ENCODE data around the gene CCDC141.
A peak's percentile ranks its signal among the peaks of the same experiment; 100 is the strongest.

The CCDC141 gene

DNA sequence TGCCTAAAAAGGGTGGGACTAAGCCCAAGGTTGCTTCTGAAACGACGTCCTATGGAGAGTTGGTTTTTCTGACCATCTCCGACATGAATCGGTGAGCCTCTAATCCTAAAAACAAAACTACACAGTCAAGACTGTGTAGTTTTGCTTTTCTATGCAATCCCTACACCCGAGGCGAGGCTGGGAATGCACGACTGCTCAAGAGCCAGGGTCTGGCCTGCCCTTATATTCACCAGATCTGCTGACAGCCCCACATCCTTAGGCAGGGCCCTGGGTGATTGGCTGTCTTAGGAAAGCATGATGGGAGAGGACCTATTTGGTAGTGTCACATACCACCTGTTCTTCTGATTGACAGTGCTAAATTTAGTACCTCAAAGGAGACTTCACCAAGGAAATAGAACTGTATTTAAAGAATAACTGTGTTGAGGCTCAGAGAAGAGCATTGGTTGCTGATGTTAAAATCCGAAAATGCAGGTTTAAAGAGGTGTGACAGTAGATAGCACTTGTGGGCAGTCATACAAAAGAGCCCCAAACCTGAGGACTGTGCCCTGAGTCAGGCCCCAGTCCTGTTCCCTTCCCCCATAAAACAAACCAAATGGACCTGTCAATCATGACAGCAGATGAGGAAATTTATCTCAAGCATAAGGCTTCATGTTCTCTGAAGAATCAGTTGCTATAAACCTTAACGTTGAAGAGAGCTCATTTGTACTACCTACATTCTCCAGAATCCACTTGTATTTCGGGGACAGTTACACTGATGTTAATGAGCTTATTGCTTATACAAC is 242.5 kb downstream of the CCDC141 start, which contains the start of gene TTN:
TSS of gene TTN (minus strand) at position 197 of the 782 bp plus-strand sequence. CDS start 2,781 bp downstream, outside the sequence.
- no peak for TF ChIP-seq CSDC2 (CRISPR knock-in tag; IDR thresholded peaks at IDR 0.05)
- no peak for TF ChIP-seq PPARA (CRISPR knock-in tag; IDR thresholded peaks at IDR 0.05; ENCODE audit: borderline replicate concordance)
- no peak for TF ChIP-seq ISL1 (CRISPR knock-in tag; IDR thresholded peaks at IDR 0.05)
- no peak for TF ChIP-seq TCF4 (CRISPR knock-in tag; IDR thresholded peaks at IDR 0.05; ENCODE audit: borderline replicate concordance)
- TF ChIP-seq BACH2 (CRISPR knock-in tag; IDR thresholded peaks at IDR 0.05; ENCODE audit: borderline replicate concordance): no peak
- TF ChIP-seq ZNF8 (CRISPR knock-in tag; IDR thresholded peaks at IDR 0.05): no peak
- TF ChIP-seq, protein P1, sequence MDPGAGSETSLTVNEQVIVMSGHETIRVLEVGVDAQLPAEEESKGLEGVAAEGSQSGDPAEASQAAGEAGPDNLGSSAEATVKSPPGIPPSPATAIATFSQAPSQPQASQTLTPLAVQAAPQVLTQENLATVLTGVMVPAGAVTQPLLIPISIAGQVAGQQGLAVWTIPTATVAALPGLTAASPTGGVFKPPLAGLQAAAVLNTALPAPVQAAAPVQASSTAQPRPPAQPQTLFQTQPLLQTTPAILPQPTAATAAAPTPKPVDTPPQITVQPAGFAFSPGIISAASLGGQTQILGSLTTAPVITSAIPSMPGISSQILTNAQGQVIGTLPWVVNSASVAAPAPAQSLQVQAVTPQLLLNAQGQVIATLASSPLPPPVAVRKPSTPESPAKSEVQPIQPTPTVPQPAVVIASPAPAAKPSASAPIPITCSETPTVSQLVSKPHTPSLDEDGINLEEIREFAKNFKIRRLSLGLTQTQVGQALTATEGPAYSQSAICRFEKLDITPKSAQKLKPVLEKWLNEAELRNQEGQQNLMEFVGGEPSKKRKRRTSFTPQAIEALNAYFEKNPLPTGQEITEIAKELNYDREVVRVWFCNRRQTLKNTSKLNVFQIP (CRISPR knock-in tag; IDR thresholded peaks at IDR 0.05; ENCODE audit: borderline replicate concordance, low read depth): no peak
- TF ChIP-seq ZNF565 (CRISPR knock-in tag; conservative IDR thresholded peaks at IDR 0.05; ENCODE audit: low read depth): no peak
- no peak for TF ChIP-seq ZNF70 (CRISPR knock-in tag; IDR thresholded peaks at IDR 0.05)
- TF ChIP-seq, protein P2, sequence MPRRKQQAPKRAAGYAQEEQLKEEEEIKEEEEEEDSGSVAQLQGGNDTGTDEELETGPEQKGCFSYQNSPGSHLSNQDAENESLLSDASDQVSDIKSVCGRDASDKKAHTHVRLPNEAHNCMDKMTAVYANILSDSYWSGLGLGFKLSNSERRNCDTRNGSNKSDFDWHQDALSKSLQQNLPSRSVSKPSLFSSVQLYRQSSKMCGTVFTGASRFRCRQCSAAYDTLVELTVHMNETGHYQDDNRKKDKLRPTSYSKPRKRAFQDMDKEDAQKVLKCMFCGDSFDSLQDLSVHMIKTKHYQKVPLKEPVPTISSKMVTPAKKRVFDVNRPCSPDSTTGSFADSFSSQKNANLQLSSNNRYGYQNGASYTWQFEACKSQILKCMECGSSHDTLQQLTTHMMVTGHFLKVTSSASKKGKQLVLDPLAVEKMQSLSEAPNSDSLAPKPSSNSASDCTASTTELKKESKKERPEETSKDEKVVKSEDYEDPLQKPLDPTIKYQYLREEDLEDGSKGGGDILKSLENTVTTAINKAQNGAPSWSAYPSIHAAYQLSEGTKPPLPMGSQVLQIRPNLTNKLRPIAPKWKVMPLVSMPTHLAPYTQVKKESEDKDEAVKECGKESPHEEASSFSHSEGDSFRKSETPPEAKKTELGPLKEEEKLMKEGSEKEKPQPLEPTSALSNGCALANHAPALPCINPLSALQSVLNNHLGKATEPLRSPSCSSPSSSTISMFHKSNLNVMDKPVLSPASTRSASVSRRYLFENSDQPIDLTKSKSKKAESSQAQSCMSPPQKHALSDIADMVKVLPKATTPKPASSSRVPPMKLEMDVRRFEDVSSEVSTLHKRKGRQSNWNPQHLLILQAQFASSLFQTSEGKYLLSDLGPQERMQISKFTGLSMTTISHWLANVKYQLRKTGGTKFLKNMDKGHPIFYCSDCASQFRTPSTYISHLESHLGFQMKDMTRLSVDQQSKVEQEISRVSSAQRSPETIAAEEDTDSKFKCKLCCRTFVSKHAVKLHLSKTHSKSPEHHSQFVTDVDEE (CRISPR knock-in tag; IDR thresholded peaks at IDR 0.05): no peak

DNA sequence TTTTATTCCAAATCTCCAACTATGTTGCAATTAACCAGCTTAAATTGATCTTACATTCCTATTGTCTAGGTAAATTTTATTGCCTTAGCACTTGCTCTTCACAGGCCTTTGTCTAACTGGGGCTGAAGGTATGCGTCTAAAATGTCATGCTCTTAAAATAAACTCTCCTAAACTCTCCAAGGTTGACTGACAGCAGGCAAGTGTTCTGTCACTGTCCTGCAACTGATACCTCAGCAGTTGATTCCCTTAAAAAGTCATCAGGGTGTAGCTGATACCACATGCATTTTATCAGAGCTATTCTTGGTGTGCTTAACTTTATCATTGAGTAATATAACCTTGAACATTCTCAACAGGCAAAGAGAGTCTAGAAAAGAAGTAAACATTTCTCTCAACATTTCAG is 243.4 kb downstream of the CCDC141 start:
- TF ChIP-seq ZNF565 (CRISPR knock-in tag; conservative IDR thresholded peaks at IDR 0.05; ENCODE audit: low read depth) (no peak), SNAI2 (CRISPR knock-in tag; IDR thresholded peaks at IDR 0.05) (no peak), ISL1 (CRISPR knock-in tag; IDR thresholded peaks at IDR 0.05) (no peak), BACH2 (CRISPR knock-in tag; IDR thresholded peaks at IDR 0.05; ENCODE audit: borderline replicate concordance) (no peak)
- no peak for ATAC-seq

More for the DNA sequence above, 242.5 kb downstream of the CCDC141 start, which contains the start of gene TTN:
- ATAC-seq: no peak

DNA sequence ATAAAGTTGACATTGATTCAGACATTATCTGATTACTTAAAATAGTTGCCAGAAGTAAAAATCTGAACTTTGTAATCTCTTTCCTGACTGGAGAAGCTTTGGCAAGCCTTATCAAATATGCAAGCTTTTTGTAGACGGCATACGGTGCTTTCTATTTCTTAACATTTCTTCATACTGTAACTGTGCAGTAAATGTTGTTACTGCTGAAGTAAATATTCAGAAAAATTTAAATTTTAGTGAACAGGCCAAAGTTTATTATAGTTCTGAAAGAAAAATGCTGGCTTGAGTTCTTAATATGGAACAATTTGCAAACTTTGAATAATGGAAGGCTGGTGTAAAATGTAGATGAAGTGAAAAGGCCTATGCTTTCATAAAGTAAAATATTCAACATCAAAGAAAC is 244.5 kb downstream of the CCDC141 start:
- TF ChIP-seq ISL1 (CRISPR knock-in tag; IDR thresholded peaks at IDR 0.05): no peak
- no peak for TF ChIP-seq RARB (CRISPR knock-in tag; IDR thresholded peaks at IDR 0.05)
- no peak for ATAC-seq

DNA sequence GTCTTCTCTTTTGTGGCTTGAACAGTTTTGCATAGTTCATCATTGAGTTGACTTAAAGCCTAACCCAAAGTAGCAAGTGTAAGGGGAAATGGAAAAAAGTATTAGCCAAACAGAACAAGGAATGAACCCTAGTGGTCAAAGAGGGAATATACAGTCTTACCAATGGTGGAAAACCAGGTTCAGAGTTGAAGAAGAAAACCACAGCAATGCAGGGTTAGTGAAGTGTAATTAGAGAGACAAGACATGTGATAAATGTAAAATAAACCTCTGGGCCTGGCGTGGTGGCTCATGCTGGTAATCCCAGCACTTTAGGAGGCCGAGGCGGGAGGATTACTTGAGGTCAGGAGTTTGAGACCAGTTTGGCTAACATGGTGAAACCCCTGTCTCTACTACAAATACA is 245.1 kb downstream of the CCDC141 start:
- TF ChIP-seq ARNTL (CRISPR knock-in tag; IDR thresholded peaks at IDR 0.05; ENCODE audit: borderline replicate concordance, low read depth): no peak
- TF ChIP-seq, protein P3, sequence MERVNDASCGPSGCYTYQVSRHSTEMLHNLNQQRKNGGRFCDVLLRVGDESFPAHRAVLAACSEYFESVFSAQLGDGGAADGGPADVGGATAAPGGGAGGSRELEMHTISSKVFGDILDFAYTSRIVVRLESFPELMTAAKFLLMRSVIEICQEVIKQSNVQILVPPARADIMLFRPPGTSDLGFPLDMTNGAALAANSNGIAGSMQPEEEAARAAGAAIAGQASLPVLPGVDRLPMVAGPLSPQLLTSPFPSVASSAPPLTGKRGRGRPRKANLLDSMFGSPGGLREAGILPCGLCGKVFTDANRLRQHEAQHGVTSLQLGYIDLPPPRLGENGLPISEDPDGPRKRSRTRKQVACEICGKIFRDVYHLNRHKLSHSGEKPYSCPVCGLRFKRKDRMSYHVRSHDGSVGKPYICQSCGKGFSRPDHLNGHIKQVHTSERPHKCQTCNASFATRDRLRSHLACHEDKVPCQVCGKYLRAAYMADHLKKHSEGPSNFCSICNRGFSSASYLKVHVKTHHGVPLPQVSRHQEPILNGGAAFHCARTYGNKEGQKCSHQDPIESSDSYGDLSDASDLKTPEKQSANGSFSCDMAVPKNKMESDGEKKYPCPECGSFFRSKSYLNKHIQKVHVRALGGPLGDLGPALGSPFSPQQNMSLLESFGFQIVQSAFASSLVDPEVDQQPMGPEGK (CRISPR knock-in tag; IDR thresholded peaks at IDR 0.05; ENCODE audit: borderline replicate concordance): no peak
- no peak for TF ChIP-seq ZFP3 (CRISPR knock-in tag; IDR thresholded peaks at IDR 0.05)
- TF ChIP-seq, protein P4, sequence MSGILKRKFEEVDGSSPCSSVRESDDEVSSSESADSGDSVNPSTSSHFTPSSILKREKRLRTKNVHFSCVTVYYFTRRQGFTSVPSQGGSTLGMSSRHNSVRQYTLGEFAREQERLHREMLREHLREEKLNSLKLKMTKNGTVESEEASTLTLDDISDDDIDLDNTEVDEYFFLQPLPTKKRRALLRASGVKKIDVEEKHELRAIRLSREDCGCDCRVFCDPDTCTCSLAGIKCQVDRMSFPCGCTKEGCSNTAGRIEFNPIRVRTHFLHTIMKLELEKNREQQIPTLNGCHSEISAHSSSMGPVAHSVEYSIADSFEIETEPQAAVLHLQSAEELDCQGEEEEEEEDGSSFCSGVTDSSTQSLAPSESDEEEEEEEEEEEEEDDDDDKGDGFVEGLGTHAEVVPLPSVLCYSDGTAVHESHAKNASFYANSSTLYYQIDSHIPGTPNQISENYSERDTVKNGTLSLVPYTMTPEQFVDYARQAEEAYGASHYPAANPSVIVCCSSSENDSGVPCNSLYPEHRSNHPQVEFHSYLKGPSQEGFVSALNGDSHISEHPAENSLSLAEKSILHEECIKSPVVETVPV (CRISPR knock-in tag; IDR thresholded peaks at IDR 0.05): no peak
- no peak for TF ChIP-seq ZC3H10 (CRISPR knock-in tag; IDR thresholded peaks at IDR 0.05)
- TF ChIP-seq ZNF8 (CRISPR knock-in tag; IDR thresholded peaks at IDR 0.05): no peak
- TF ChIP-seq GLIS3 (CRISPR knock-in tag; IDR thresholded peaks at IDR 0.05): no peak
- TF ChIP-seq ESRRG (CRISPR knock-in tag; IDR thresholded peaks at IDR 0.05): no peak
- TF ChIP-seq CSDC2 (CRISPR knock-in tag; IDR thresholded peaks at IDR 0.05): no peak
- TF ChIP-seq RARB (CRISPR knock-in tag; IDR thresholded peaks at IDR 0.05): no peak
- no peak for TF ChIP-seq OSR1 (CRISPR knock-in tag; IDR thresholded peaks at IDR 0.05)
- no peak for TF ChIP-seq BACH2 (CRISPR knock-in tag; IDR thresholded peaks at IDR 0.05; ENCODE audit: borderline replicate concordance)
- no peak for TF ChIP-seq SNAI2 (CRISPR knock-in tag; IDR thresholded peaks at IDR 0.05)
- no peak for TF ChIP-seq TCF4 (CRISPR knock-in tag; IDR thresholded peaks at IDR 0.05; ENCODE audit: borderline replicate concordance)
- no peak for TF ChIP-seq ZNF70 (CRISPR knock-in tag; IDR thresholded peaks at IDR 0.05)
- TF ChIP-seq, protein P1 (CRISPR knock-in tag; IDR thresholded peaks at IDR 0.05; ENCODE audit: borderline replicate concordance, low read depth): no peak
- no peak for TF ChIP-seq TOX (CRISPR knock-in tag; IDR thresholded peaks at IDR 0.05; ENCODE audit: borderline replicate concordance)
- TF ChIP-seq, protein P5, sequence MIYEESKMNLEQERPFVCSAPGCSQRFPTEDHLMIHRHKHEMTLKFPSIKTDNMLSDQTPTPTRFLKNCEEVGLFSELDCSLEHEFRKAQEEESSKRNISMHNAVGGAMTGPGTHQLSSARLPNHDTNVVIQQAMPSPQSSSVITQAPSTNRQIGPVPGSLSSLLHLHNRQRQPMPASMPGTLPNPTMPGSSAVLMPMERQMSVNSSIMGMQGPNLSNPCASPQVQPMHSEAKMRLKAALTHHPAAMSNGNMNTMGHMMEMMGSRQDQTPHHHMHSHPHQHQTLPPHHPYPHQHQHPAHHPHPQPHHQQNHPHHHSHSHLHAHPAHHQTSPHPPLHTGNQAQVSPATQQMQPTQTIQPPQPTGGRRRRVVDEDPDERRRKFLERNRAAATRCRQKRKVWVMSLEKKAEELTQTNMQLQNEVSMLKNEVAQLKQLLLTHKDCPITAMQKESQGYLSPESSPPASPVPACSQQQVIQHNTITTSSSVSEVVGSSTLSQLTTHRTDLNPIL (CRISPR knock-in tag; IDR thresholded peaks at IDR 0.05; ENCODE audit: low read depth): no peak
- no peak for TF ChIP-seq ISL1 (CRISPR knock-in tag; IDR thresholded peaks at IDR 0.05)
- TF ChIP-seq PPARA (CRISPR knock-in tag; IDR thresholded peaks at IDR 0.05; ENCODE audit: borderline replicate concordance): no peak
- peak; percentile 53; the same call in 1 of the 3 replicates for ATAC-seq
